Fibroblast of pulmonary artery (primary cell): ENCODE results near the gene RIN3.

Experiments used
- DNase-seq: peaks from one replicate; pipeline ENCODE4 v3.0.0-alpha.2; 2010; ENCODE audit warnings: low read depth
- H3K4me3 ChIP-seq: replicated peaks from 2 replicates; pipeline ENCODE4 v1.5.1; 2011; ENCODE audit warnings: low read depth, mild to moderate bottlenecking, control low read depth, low read length, moderate library complexity
- TF ChIP-seq, protein P1 (sequence below): IDR thresholded peaks from 2 replicates; pipeline ENCODE4 v1.5.1; 2011; ENCODE audit warnings: mild to moderate bottlenecking, control low read depth, low read length, inconsistent platforms; ENCODE audit errors: missing control alignments

RIN3 gene

DNA sequence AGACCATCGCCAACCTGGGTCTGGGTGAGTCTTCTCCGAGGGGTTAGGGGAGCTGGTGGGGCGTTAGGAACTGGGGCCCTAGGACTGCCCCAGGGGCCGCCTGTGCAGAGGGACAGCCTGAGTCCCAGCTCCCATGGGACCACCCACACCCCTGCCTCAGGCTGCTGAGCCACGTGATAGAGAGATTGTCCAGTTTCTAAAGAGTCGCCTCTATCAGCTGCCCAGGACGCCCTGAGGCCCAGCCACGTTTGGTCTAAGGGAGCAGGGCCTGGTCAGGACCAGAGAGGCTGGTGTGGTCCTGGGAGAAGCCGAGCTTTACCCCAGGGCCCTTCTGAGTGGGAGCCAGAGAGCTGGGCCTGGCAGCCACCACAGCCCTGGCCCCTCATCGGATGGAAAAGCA is 127.7 kb downstream of the RIN3 start:
- DNase-seq = no peak
- no peak overlapping the region for H3K4me3 ChIP-seq
- TF ChIP-seq, protein P1, sequence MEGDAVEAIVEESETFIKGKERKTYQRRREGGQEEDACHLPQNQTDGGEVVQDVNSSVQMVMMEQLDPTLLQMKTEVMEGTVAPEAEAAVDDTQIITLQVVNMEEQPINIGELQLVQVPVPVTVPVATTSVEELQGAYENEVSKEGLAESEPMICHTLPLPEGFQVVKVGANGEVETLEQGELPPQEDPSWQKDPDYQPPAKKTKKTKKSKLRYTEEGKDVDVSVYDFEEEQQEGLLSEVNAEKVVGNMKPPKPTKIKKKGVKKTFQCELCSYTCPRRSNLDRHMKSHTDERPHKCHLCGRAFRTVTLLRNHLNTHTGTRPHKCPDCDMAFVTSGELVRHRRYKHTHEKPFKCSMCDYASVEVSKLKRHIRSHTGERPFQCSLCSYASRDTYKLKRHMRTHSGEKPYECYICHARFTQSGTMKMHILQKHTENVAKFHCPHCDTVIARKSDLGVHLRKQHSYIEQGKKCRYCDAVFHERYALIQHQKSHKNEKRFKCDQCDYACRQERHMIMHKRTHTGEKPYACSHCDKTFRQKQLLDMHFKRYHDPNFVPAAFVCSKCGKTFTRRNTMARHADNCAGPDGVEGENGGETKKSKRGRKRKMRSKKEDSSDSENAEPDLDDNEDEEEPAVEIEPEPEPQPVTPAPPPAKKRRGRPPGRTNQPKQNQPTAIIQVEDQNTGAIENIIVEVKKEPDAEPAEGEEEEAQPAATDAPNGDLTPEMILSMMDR = no peak

DNA sequence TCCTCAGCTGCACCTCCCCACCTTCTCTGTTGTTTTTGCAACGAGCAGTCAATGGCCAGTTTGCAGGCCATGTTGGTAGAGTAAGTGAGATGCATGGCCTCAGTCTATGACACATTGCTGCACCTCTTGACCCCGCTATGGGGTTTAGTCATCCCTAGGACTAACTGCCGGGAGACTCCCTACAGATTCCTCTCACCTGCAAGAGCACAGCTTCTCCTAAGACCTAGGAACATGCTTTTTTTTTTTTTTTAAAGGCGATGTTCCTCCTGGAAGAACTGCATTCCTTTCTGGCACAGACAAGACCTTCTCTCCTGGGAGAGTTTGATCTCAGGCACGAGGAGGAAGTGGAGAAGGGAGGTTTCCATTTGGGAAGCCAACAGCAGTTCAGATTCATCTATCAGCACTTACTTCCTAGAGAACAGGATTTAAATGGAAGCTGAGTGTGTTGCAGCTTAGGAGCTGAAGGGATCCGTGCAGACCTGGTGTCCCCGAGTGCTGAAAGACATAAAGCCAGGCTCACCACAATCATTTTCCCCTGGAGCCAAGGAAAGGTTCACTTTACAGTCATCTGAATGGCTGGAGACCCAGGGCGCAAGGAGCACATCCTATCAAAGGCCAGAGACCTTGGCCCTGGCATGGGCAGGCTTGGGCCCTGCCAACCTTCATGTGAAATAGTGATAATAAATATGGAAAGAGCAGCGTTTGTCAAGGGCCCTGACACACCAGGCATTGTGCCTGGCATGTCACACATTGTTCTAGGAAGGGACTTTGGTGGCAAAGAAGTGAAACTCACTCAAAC is 130.8 kb downstream of the RIN3 start:
- no peak overlapping the region for H3K4me3 ChIP-seq
- DNase-seq = peak; percentile 35

DNA sequence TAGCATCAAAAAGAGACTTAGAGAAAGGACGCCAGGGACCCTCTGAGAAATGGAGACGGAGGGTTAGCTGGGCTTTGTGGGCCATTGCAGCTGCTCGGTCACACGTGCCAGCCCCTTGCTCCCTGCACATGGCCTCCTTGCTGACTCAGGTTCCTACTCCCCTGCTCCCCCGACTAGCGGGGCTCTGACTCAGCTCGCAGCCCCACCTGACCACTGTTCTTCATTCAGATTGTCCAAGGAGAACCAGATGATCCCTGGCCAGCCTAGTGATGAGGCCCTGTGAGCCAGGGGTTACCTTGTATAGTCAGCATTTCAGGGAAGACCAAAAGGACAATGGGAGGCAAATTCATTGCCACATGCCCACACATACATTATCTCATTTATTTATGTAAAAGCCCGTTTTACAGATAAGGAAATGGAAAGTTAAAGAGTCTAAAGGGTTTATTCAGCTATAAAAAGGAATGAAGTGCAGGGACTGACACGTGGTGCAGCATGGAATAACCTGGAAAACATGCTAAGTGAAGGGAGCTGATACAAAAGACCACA is 131.5 kb downstream of the RIN3 start:
- no peak for DNase-seq
- no peak overlapping the region for H3K4me3 ChIP-seq
- TF ChIP-seq, protein P1 = no peak

More for the DNA sequence above, 130.8 kb downstream of the RIN3 start:
- TF ChIP-seq, protein P1 = no peak

DNA sequence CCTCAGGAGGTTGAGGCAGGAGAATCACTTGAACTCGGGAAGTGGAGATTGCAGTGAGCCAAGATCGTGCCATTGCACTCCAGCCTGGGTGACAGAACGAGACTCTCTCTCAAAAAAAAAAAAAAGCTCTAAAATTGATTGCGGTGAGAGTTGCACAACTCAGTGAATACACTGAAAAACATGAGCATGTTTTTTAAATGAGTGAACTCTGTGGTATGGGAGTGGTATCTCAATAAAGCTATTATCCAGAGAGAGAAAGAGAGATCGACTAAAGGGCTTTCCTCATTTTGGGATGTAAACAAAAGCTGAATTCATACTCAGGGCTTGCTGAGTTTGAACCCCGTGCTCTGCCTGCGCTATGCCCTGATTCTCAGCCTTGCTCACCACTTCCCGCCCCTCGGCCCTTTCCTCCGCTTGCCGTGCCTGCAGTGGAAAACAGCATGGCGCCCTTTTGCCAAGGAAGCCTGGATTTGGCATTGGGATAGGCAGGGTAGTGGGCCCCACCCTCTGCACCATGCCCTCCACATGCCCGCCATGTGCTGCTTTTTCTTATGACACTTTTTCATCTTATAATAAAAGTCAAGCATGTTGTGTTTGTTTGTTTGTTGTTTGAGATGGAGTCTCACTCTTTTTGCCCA is 132.4 kb downstream of the RIN3 start:
- TF ChIP-seq, protein P1 = no peak
- peak; percentile 75 for DNase-seq
- no peak overlapping the region for H3K4me3 ChIP-seq

DNA sequence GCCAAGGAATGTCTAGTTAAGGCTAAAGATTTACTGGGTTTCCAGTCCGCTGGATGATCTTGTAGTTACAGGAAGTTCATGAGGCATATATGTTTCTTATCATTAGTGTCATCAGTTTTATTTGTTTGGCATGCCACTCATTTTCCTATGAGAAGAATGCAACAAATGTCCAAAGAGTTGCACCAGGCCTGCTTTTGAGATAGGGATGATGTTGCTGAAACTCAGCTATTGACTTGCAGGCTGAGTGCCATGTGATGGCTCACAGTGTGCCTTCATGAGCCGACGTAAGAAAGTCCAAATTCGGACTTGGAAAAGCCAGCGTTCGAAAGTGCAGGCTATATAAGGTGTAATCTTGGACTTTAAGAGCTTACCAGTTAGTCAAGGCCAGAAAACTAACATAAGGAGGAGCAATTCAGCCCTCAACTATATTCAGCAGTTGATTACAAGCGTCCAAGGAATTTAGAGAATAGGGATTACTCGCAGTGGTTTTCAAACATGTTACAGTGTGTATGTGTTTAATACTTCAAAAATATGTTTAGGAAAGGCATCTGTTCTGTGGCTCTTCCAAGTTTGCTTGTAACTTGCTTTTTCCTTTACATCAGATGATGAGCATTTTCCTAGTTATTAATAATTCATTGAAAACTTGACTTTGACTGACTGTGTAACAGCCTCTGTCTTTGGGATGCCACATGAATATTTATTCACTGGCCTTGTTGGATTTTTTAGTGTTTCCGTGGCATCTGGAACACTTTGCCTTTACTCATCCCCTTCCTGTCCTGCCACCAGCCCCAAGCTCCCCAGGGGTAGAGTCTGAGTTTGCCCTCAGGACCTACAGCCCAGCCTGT is 133.6 kb downstream of the RIN3 start:
- peak; percentile 95 for DNase-seq
- no peak overlapping the region for H3K4me3 ChIP-seq
- TF ChIP-seq, protein P1 = no peak

DNA sequence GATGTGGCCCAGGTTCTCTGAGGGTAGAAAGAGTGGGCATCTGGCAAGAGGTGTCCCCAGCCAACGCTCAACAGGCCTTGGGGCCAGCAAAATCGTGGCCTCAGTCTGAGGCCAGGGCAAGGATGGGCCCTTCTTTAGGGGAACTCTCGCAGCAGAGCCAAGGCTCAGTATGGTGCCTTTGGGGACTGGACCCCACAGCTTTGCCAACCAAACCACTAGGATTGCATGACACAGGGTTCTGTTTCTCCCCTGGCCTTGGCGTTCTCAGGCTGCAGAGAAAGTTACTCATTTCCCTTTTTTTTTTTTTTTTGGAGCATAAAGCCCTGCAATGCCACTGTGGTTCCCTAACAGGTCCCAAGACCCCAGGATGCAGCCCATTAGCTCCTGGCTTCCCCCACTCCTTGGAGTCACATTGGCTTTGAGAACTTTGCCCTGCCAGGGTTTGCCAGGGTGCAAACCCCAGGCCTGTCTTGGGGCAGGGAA is 134.3 kb downstream of the RIN3 start:
- H3K4me3 ChIP-seq = no peak overlapping the region
- peak; percentile 40 for DNase-seq
- TF ChIP-seq, protein P1 = no peak
